Activated B cell treated with CpG ODN at 0.5 μM for 24 hours (primary cell): ENCODE data around the gene PDILT. TPM values are rescaled to one million over a fixed set of nuclear protein-coding genes. Genes with fewer than 3 reads are reported as not detected.
"Not testable (repeated sequence)": the region's sequence is repeated elsewhere in the genome, so short reads cannot be mapped to it uniquely, and the experiment has no call there.

Experiments used
- ATAC-seq: fragments of 200-7000 bp; cut with Tn5 transposase; one replicate; pipeline ENCODE4 v1.10.0; 2021; ENCODE audit warnings: low read depth, mild to moderate bottlenecking, moderate library complexity
- CTCF ChIA-PET: fragments of 350-600 bp; sonication (Branson Sonifier 250); formaldehyde crosslinking; loops from one replicate; lab custom pipeline; 2021; ENCODE audit warnings: antibody characterized with exemption; lab: Charles Lee
- POLR2A ChIA-PET: fragments of 350-600 bp; sonication (Branson Sonifier 250); formaldehyde crosslinking; loops from one replicate; lab custom pipeline; 2021; ENCODE audit warnings: antibody characterized with exemption; lab: Charles Lee
- DNase-seq: peaks from one replicate; pipeline ENCODE4 v3.0.0; 2022
- H3K27ac Mint-ChIP-seq: one replicate; pipeline ENCODE4 v1.8.0; 2020; ENCODE audit warnings: mixed read lengths
- H3K27me3 Mint-ChIP-seq: one replicate; pipeline ENCODE4 v1.8.0; 2021; ENCODE audit warnings: mixed read lengths
- H3K36me3 Mint-ChIP-seq: one replicate; pipeline ENCODE4 v1.8.0; 2021; ENCODE audit warnings: low read depth, mixed read lengths
- H3K4me1 Mint-ChIP-seq: one replicate; pipeline ENCODE4 v1.8.0; 2021; ENCODE audit warnings: mixed read lengths
- H3K4me3 Mint-ChIP-seq: one replicate; pipeline ENCODE4 v1.8.0; 2020; ENCODE audit warnings: mild to moderate bottlenecking, mixed read lengths
- H3K9me3 Mint-ChIP-seq: one replicate; pipeline ENCODE4 v1.8.0; 2020; ENCODE audit warnings: mixed read lengths
- intact Hi-C: fragments of 100-400 bp; cut with micrococcal nuclease; formaldehyde crosslinking; loops from one replicate; pipeline ENCODE4 v1.15.1; 2024
- total RNA-seq: library from RNA; stranded (reverse); gene quantifications from 2 replicates; pipeline ENCODE4 v1.2.3, GENCODE V29; 2022
- TF ChIP-seq, protein P1 (sequence below): fragments of 200-600 bp; IDR thresholded peaks from one replicate; pipeline ENCODE4 v1.8.0; 2022; ENCODE audit warnings: antibody characterized with exemption, mild to moderate bottlenecking

Gene PDILT
- total RNA-seq, 1 donor from 2014 or later: not detected

DNA sequence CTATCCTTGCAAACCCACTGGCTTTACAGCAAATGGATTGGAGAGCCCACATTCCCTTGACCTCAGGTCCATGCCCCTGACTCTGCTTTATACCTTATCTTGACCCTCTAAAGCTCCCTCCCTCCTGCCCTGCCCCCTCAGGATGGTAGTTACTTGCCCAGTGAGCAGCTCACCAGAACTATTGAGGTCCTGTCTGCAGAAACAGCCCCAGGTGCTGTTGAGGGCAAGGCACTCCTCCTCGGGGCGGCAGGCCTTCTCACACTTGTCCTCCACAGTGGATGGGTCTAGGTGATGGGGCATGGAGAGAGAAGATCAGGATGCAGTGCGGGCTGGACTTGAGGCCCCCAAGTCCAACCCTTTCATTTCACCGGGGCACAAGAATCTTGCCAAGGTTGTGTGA, 81.8 kb downstream of the PDILT start:
- ATAC-seq: no peak
- POLR2A ChIA-PET: interaction anchor here (0.6 kb wide), 1 partner anchor 1037 kb away, joined by 3 read pairs; the partner anchor contains the start of gene CLEC19A
- CTCF ChIA-PET: no interaction called here
- H3K4me1 Mint-ChIP-seq: no peaks in the 10 kb centered on the region
- no peak overlapping the region for H3K4me3 Mint-ChIP-seq
- peaks cover 7% of the 10 kb centered on the region for H3K27me3 Mint-ChIP-seq
- H3K36me3 Mint-ChIP-seq: no peaks in the 10 kb centered on the region
- intact Hi-C loops: no loop called here
- H3K27ac Mint-ChIP-seq: no peak overlapping the region
- no peak for DNase-seq
- no peaks in the 10 kb centered on the region for H3K9me3 Mint-ChIP-seq
- TF ChIP-seq, protein P1, sequence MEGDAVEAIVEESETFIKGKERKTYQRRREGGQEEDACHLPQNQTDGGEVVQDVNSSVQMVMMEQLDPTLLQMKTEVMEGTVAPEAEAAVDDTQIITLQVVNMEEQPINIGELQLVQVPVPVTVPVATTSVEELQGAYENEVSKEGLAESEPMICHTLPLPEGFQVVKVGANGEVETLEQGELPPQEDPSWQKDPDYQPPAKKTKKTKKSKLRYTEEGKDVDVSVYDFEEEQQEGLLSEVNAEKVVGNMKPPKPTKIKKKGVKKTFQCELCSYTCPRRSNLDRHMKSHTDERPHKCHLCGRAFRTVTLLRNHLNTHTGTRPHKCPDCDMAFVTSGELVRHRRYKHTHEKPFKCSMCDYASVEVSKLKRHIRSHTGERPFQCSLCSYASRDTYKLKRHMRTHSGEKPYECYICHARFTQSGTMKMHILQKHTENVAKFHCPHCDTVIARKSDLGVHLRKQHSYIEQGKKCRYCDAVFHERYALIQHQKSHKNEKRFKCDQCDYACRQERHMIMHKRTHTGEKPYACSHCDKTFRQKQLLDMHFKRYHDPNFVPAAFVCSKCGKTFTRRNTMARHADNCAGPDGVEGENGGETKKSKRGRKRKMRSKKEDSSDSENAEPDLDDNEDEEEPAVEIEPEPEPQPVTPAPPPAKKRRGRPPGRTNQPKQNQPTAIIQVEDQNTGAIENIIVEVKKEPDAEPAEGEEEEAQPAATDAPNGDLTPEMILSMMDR: no peak

DNA sequence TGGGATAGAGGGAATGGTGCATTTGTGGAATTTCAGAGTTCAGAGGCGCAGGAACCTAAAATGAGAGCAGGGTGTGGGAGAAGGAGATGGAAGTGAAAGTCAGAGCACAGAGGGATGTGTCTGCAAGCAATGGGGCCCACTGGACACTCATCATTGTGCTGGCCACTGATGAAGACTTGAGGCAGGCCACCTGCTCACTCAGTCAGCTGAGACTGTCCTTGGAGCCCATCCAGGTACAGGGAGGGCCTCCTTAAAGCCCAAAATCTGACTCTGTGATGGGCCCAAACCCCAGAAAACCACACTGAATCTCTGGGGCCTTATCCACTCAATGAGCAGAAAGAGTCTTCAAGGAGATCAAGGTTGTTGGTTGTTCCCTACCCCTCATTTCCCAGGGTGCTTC, 82.9 kb downstream of the PDILT start:
- DNase-seq (no peak), ATAC-seq (no peak)
- intact Hi-C loops: no loop called here
- no peaks in the 10 kb centered on the region for H3K4me1 Mint-ChIP-seq
- POLR2A ChIA-PET: no interaction called here
- peaks cover 7% of the 10 kb centered on the region for H3K27me3 Mint-ChIP-seq
- H3K9me3 Mint-ChIP-seq: no peaks in the 10 kb centered on the region
- no peak overlapping the region for H3K27ac Mint-ChIP-seq
- TF ChIP-seq, protein P1: no peak
- H3K36me3 Mint-ChIP-seq: no peaks in the 10 kb centered on the region
- no peak overlapping the region for H3K4me3 Mint-ChIP-seq
- CTCF ChIA-PET: no interaction called here

DNA sequence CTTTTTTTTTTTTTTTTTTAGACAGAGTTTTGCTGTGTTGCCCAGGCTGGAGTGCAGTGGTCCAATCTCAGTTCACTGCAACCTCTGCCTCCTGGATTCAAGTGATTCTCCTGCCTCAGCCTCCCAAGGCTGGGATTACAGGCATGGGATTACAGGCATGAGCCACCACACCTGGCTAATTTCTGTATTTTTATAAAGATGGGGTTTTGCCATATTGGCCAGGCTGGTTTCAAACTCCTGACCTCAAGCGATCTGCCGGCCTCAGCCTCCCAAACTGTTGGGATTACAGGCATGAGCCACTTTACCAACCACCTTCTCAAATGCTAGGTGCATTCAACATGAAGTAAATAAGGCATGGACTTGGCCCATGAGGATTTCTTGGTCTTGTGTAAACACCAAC, 83.5 kb downstream of the PDILT start:
- ATAC-seq, H3K36me3 Mint-ChIP-seq, H3K27me3 Mint-ChIP-seq, DNase-seq, CTCF ChIA-PET, H3K27ac Mint-ChIP-seq, intact Hi-C loops, POLR2A ChIA-PET, H3K9me3 Mint-ChIP-seq, H3K4me3 Mint-ChIP-seq, H3K4me1 Mint-ChIP-seq: not testable (repeated sequence)

DNA sequence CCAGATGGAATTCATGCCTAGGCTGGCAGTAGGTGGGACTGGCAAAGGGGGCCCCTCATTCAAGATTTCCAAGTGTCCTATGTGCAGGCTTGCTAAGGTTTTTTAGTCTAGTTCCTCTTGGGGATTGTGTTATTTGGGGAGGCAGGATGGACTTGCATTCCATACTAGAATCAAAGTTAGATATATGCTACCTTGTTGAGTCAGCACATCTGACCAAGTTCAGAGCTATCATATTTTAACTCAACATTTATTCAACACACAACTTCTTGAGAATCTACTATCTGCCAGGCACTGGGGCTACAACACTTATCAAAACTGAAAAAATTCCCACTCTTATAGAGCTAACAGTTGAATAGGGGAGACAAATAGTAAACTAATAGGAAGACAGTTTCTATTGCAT, 83.9 kb downstream of the PDILT start:
- DNase-seq (no peak), ATAC-seq (no peak)
- peaks cover 4% of the 10 kb centered on the region for H3K27me3 Mint-ChIP-seq
- no peak overlapping the region for H3K4me3 Mint-ChIP-seq
- H3K9me3 Mint-ChIP-seq: no peaks in the 10 kb centered on the region
- intact Hi-C loops: no loop called here
- TF ChIP-seq, protein P1: no peak
- H3K27ac Mint-ChIP-seq: no peak overlapping the region
- CTCF ChIA-PET: no interaction called here
- no peaks in the 10 kb centered on the region for H3K4me1 Mint-ChIP-seq
- POLR2A ChIA-PET: no interaction called here
- no peaks in the 10 kb centered on the region for H3K36me3 Mint-ChIP-seq

DNA sequence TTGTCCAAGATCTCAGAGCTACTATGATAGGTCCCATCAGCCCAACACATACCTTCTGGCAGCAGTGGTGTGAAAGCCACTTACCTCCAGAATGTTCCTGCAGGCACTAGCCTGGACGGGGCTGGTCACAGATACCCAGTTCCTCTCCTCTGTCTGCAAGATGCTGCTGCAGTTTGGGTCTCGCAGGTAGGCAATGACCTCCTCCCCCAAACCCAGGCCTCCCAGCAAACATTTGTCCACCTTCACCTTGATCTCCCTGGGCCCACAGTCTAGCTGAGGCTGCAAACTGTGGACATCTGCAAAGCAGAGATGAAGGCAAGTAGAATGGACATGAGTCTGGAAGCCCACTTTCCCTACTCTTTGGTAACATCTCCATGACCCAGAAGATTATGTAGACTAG, 84.4 kb downstream of the PDILT start:
- Mint-ChIP-seq H3K4me3 (no peak overlapping the region), H3K27me3 (peaks cover 4% of the 10 kb centered on the region), H3K9me3 (no peaks in the 10 kb centered on the region), H3K27ac (no peak overlapping the region), H3K4me1 (no peaks in the 10 kb centered on the region), H3K36me3 (no peaks in the 10 kb centered on the region)
- no peak for DNase-seq
- intact Hi-C loops: no loop called here
- TF ChIP-seq, protein P1: no peak
- no peak for ATAC-seq
- POLR2A ChIA-PET: no interaction called here
- CTCF ChIA-PET: no interaction called here

DNA sequence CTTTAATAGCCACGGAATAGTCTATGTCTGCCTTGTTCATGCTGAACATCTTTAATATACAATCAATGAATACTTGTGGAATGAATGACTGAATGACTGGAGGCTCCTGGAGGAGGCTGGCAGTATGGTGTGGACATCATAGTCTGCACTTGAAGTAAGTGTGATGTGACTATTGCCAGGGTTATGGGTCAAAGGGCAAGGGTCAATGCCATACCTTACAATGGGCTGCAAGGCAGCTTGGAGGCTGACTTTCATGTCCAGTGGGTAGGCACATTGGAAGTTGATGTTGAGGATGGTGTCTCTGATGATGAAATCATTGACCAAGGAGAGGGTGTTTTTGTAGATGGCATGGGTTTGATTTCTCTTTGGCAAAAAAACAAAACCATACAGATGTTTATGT, 85.1 kb downstream of the PDILT start:
- Mint-ChIP-seq H3K27ac (no peak overlapping the region), H3K36me3 (no peaks in the 10 kb centered on the region), H3K4me3 (no peak overlapping the region), H3K9me3 (no peaks in the 10 kb centered on the region), H3K4me1 (no peaks in the 10 kb centered on the region), H3K27me3 (peaks cover 2% of the 10 kb centered on the region)
- ATAC-seq (no peak), DNase-seq (no peak)
- intact Hi-C loops: no loop called here
- TF ChIP-seq, protein P1: no peak
- POLR2A ChIA-PET: no interaction called here
- CTCF ChIA-PET: no interaction called here
